B cell (primary cell): ENCODE measurements around the gene MPP4. TPM values are rescaled to one million over a fixed set of nuclear protein-coding genes. Genes with fewer than 3 reads are reported as not detected.

Experiments used
- ATAC-seq: fragments of 200-7000 bp; cut with Tn5 transposase; one replicate; pipeline ENCODE4 v1.10.0; 2021; ENCODE audit warnings: low read depth, mild to moderate bottlenecking, moderate number of reproducible peaks, moderate library complexity
- CTCF ChIA-PET: fragments of 350-600 bp; sonication (Branson Sonifier 250); formaldehyde crosslinking; loops from one replicate; lab custom pipeline; 2021; ENCODE audit warnings: antibody characterized with exemption, inconsistent platforms; lab: Charles Lee
- POLR2A ChIA-PET: fragments of 350-600 bp; sonication (Branson Sonifier 250); formaldehyde crosslinking; loops from one replicate; lab custom pipeline; 2021; ENCODE audit warnings: antibody characterized with exemption; lab: Charles Lee
- DNase-seq: peaks from one replicate; pipeline ENCODE4 v3.0.0; 2013
- H2AFZ ChIP-seq: 2 replicates; pipeline ENCODE4 v1.6.1; 2012; ENCODE audit warnings: mild to moderate bottlenecking, low read depth, low read length; ENCODE audit not compliant: insufficient read depth, poor library complexity, severe bottlenecking
- H3K27ac ChIP-seq, 2 donors: 1 replicate in 1 of 2; 2 replicates in 1 of 2; pipeline ENCODE4 v1.5.1; 2012 to 2013; ENCODE audit warnings: low read length in 2 of 2, mild to moderate bottlenecking in 2 of 2, moderate library complexity in 1 of 2
- H3K27me3 ChIP-seq, 4 experiments: fragments of 200-600 bp in 1 of 4; sonication (generic) in 1 of 4; replicated peaks in 1 of 4; 1 replicate in 2 of 4; 2 replicates in 2 of 4; pipeline versions ENCODE4 v1.6.1 to v1.7.0; 2013 to 2016; ENCODE audit warnings: low read length in 3 of 4, mild to moderate bottlenecking in 2 of 4, mixed read lengths in 1 of 4, moderate library complexity in 1 of 4; ENCODE audit not compliant: insufficient read depth in 4 of 4, control insufficient read depth in 3 of 4; ENCODE audit errors: control extremely low read depth in 1 of 4
- H3K36me3 ChIP-seq, 2 experiments: replicated peaks in 1 of 2; 1 replicate in 1 of 2; 2 replicates in 1 of 2; pipeline versions ENCODE4 v1.6.1 to v1.7.1; 2013; ENCODE audit warnings: low read length in 1 of 2; ENCODE audit not compliant: insufficient read depth in 2 of 2, control insufficient read depth in 1 of 2; ENCODE audit errors: control extremely low read depth in 1 of 2, extremely low read depth in 1 of 2
- H3K4me1 ChIP-seq, 2 donors: fragments of 200-600 bp in 1 of 2; sonication (generic) in 1 of 2; 1 replicate in 1 of 2; 2 replicates in 1 of 2; pipeline versions ENCODE4 v1.5.1 to v1.6.1; 2013 to 2017; ENCODE audit warnings: low read length in 2 of 2; ENCODE audit not compliant: control insufficient read depth in 2 of 2, insufficient read depth in 2 of 2
- H3K4me2 ChIP-seq: replicated peaks from 2 replicates; pipeline ENCODE3; 2012; ENCODE audit warnings: mild to moderate bottlenecking, low read depth, low read length; ENCODE audit not compliant: poor library complexity, severe bottlenecking
- H3K4me3 ChIP-seq, 5 experiments: fragments of 200-600 bp in 1 of 5; sonication (generic) in 1 of 5; 1 replicate in 3 of 5; 2 replicates in 2 of 5; pipeline versions ENCODE4 v1.5.1 to v1.7.0; 2011 to 2016; ENCODE audit warnings: low read length in 4 of 5, mild to moderate bottlenecking in 4 of 5, low read depth in 2 of 5, control low read depth in 1 of 5, moderate library complexity in 1 of 5; ENCODE audit not compliant: insufficient read depth in 1 of 5; ENCODE audit errors: control extremely low read depth in 1 of 5, extremely low read depth in 1 of 5
- H3K79me2 ChIP-seq: fragments of 200-600 bp; sonication (generic); one replicate; pipeline ENCODE4 v1.6.0; 2016; ENCODE audit warnings: low read length; ENCODE audit not compliant: control insufficient read depth, insufficient read depth
- H3K9ac ChIP-seq: fragments of 200-600 bp; sonication (generic); 2 replicates; pipeline ENCODE4 v1.6.1; 2017; ENCODE audit warnings: mild to moderate bottlenecking, low read length, moderate library complexity
- H3K9me3 ChIP-seq, 3 donors: one replicate each; pipeline versions ENCODE4 v1.6.1 to v1.7.1; 2013; ENCODE audit warnings: low read length in 2 of 3; ENCODE audit not compliant: control insufficient read depth in 2 of 3, insufficient read depth in 1 of 3; ENCODE audit errors: control extremely low read depth in 1 of 3
- H4K20me1 ChIP-seq: 2 replicates; pipeline ENCODE4 v1.6.0; 2012; ENCODE audit warnings: mild to moderate bottlenecking, low read length; ENCODE audit not compliant: insufficient read depth, control insufficient read depth, poor library complexity, severe bottlenecking
- H3K27ac Mint-ChIP-seq: one replicate; pipeline ENCODE4 v1.8.0; 2021; ENCODE audit warnings: mixed read lengths
- H3K27me3 Mint-ChIP-seq: one replicate; pipeline ENCODE4 v1.8.0; 2021; ENCODE audit warnings: mixed read lengths
- H3K4me1 Mint-ChIP-seq: one replicate; pipeline ENCODE4 v1.8.0; 2021; ENCODE audit warnings: mixed read lengths
- H3K4me3 Mint-ChIP-seq: one replicate; pipeline ENCODE4 v1.8.0; 2021; ENCODE audit warnings: mixed read lengths
- H3K9me3 Mint-ChIP-seq: one replicate; pipeline ENCODE4 v1.8.0; 2022; ENCODE audit warnings: mixed read lengths; ENCODE audit not compliant: insufficient read depth
- EZH2 ChIP-seq: IDR thresholded peaks from 2 replicates; pipeline ENCODE4 v1.6.1; 2012; ENCODE audit warnings: borderline replicate concordance, low read depth, mild to moderate bottlenecking, moderate library complexity, low read length; ENCODE audit not compliant: insufficient read depth, poor library complexity, severe bottlenecking
- WGBS: methylation state at CpG from one replicate; pipeline ENCODE4 v1.1.5; 2013; ENCODE audit warnings: missing lambda C conversion rate; ENCODE audit not compliant: insufficient coverage; 5-methylcytosine and 5-hydroxymethylcytosine counted together
- intact Hi-C: fragments of 100-400 bp; cut with micrococcal nuclease; formaldehyde crosslinking; loops from one replicate; pipeline ENCODE4 v1.10.0; 2022
- polyA plus RNA-seq: library from polyadenylated mRNA; depleted of rRNA; stranded (reverse); fragments of >200 nt; gene quantifications from 2 replicates; pipeline ENCODE4 v1.2.3, GENCODE V29; 2012
- total RNA-seq, 2 donors: library from RNA; stranded (reverse); fragments of 120-200 nt in 1 of 2; gene quantifications; 1 replicate in 1 of 2; 2 replicates in 1 of 2; pipeline versions ENCODE4 v1.2.3 to v1.2.4, GENCODE V29; 2013 to 2022
- TF ChIP-seq, protein P1 (sequence below): fragments of 200-600 bp; IDR thresholded peaks from one replicate; pipeline ENCODE4 v1.8.0; 2022; ENCODE audit warnings: antibody characterized with exemption, mild to moderate bottlenecking

MPP4 gene
- total and polyA plus RNA-seq, 2 donors (not counting 1 experiment from before 2014, with no cell fraction given): not detected

DNA sequence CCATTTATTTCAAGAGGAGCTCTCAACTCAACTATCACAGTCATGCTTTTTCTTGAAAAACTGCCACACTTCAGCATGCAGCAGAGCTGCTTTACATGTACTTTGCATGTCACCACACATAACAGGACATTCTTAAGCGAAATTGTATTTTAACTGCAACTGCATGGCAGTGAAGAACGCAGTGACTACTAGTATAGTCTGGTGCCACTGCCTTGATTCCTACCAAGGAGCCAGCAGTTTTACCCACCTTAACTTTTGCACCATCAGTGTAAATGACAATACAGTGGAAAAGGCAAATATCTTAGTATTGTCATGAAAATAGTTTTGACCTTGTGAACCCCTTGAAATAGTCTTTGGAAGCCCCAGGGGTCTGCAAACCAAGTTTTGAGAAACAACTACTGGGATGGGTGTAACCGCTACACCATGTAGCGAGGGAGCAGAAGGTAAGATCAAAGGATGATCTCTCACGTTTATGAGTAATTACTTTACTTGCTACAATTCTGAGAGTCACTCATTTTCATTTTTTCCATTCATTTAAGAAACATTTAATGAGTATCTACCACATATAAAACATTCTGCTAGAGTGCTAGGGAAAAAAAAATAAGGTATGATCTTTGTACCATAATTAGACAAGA lies 32.3 kb upstream of the MPP4 start:
- Histone ChIP-seq H3K27ac (no peak overlapping the region), H4K20me1 (no peaks in the 10 kb centered on the region), H3K36me3 (peaks cover 0 to 8% of the 10 kb centered on the region in 2 experiments), H3K4me2 (no peak overlapping the region), H3K4me3 (no peak overlapping the region), H3K4me1 (no peaks in the 10 kb centered on the region), H3K27me3 (no peaks in the 10 kb centered on the region), H3K9me3 (peaks cover 0 to 1% (median 0%) of the 10 kb centered on the region in 3 donors), H2AFZ (no peak overlapping the region), H3K9ac (no peak overlapping the region), H3K79me2 (no peaks in the 10 kb centered on the region)
- Mint-ChIP-seq H3K9me3 (no peaks in the 10 kb centered on the region), H3K27me3 (no peaks in the 10 kb centered on the region), H3K27ac (no peak overlapping the region), H3K4me3 (no peak overlapping the region), H3K4me1 (no peaks in the 10 kb centered on the region)
- ChIA-PET CTCF (no interaction called here), POLR2A (no interaction called here)
- no peak for ATAC-seq
- intact Hi-C loops: no loop called here
- WGBS: 83% methylated on average over 1 of the region's 5 CpGs
- no peak for TF ChIP-seq EZH2
- TF ChIP-seq, protein P1, sequence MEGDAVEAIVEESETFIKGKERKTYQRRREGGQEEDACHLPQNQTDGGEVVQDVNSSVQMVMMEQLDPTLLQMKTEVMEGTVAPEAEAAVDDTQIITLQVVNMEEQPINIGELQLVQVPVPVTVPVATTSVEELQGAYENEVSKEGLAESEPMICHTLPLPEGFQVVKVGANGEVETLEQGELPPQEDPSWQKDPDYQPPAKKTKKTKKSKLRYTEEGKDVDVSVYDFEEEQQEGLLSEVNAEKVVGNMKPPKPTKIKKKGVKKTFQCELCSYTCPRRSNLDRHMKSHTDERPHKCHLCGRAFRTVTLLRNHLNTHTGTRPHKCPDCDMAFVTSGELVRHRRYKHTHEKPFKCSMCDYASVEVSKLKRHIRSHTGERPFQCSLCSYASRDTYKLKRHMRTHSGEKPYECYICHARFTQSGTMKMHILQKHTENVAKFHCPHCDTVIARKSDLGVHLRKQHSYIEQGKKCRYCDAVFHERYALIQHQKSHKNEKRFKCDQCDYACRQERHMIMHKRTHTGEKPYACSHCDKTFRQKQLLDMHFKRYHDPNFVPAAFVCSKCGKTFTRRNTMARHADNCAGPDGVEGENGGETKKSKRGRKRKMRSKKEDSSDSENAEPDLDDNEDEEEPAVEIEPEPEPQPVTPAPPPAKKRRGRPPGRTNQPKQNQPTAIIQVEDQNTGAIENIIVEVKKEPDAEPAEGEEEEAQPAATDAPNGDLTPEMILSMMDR: no peak
- no peak for DNase-seq

DNA sequence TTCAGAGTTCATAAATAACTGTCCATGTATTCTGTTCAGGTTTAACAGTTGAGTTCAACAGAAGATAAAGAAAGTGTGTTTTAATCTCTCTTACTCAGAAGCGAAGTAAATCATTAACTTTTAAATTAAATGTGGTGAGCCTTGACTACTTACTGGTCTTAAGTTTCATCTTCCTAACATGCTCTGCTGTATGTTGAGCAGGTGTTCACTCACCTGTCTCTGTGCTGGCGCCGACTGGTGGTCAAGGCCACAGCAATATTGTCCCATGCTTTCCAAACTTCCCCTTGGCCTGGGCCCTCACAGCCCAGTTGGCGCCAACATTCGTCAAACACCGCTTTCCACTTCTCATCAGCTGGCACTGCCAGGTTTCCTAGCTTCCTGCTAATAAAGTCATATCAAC lies 17.0 kb upstream of the MPP4 start:
- Histone ChIP-seq H3K4me3 (no peak overlapping the region), H3K79me2 (no peaks in the 10 kb centered on the region), H3K4me2 (no peak overlapping the region), H3K27ac (no peak overlapping the region), H3K9me3 (peaks cover 0 to 2% (median 1%) of the 10 kb centered on the region in 3 donors), H3K4me1 (no peaks in the 10 kb centered on the region), H3K27me3 (no peaks in the 10 kb centered on the region), H2AFZ (no peak overlapping the region), H3K9ac (no peak overlapping the region), H3K36me3 (peaks cover 3 to 18% of the 10 kb centered on the region in 2 experiments), H4K20me1 (no peaks in the 10 kb centered on the region)
- DNase-seq (no peak), ATAC-seq (no peak)
- no peaks in the 10 kb centered on the region for H3K27me3 Mint-ChIP-seq
- POLR2A ChIA-PET: no interaction called here
- 100% methylated on average over 5 of the region's 6 CpGs for WGBS
- TF ChIP-seq, protein P1: no peak
- TF ChIP-seq EZH2: no peak
- H3K27ac Mint-ChIP-seq: no peak overlapping the region
- no peaks in the 10 kb centered on the region for H3K9me3 Mint-ChIP-seq
- no peak overlapping the region for H3K4me3 Mint-ChIP-seq
- intact Hi-C loops: no loop called here
- CTCF ChIA-PET: no interaction called here
- H3K4me1 Mint-ChIP-seq: no peaks in the 10 kb centered on the region
